ENCODE data around the gene OR11G2. TPM values are rescaled to one million over a fixed set of nuclear protein-coding genes. Genes with fewer than 3 reads are reported as not detected.
"Not testable (repeated sequence)": the region's sequence is repeated elsewhere in the genome, so short reads cannot be mapped to it uniquely, and the experiment has no call there.

Gene OR11G2
- polyA plus RNA-seq, 4 donors, result not detected

- no peak for FAIRE-seq
- H3K27ac ChIP-seq (ENCODE audit: low read depth in 1 of 3, low read length in 2 of 3), result no peak overlapping the region
- no peaks in the 10 kb centered on the region for H3K27me3 ChIP-seq (ENCODE audit: control insufficient read depth in 3 of 3, insufficient read depth in 3 of 3, low read length in 3 of 3)
- H3K36me3 ChIP-seq (ENCODE audit: control insufficient read depth in 3 of 3, insufficient read depth in 2 of 3, low read depth in 1 of 3, low read length in 3 of 3), result no peaks in the 10 kb centered on the region
- H3K4me1 ChIP-seq (ENCODE audit: control insufficient read depth in 3 of 3, insufficient read depth in 2 of 3, low read depth in 1 of 3, low read length in 2 of 3), result no peaks in the 10 kb centered on the region
- H3K9me3 ChIP-seq (ENCODE audit: control insufficient read depth in 2 of 2, insufficient read depth in 1 of 2, low read depth in 1 of 2, low read length in 1 of 2), result peaks cover 0 to 9% of the 10 kb centered on the region in 2 donors
- no peak overlapping the region for H3K4me3 ChIP-seq (ENCODE audit: low read depth in 1 of 3, low read length in 3 of 3)
- WGBS, 3 donors, result 65 to 80% (median 71%) methylated on average over 7 of the region's 7 CpGs
- DNase-seq, result no peak
Observed at GRCh38 chr14:20177433-20177974, 13.2 kb upstream of the OR11G2 start.

GRCh38 chr14:20179218-20179617, 11.5 kb upstream of the OR11G2 start:
- Histone ChIP-seq H3K27ac (ENCODE audit: low read depth in 1 of 3, low read length in 2 of 3) (no peak overlapping the region), H3K4me1 (ENCODE audit: control insufficient read depth in 3 of 3, insufficient read depth in 2 of 3, low read depth in 1 of 3, low read length in 2 of 3) (no peaks in the 10 kb centered on the region), H3K36me3 (ENCODE audit: control insufficient read depth in 3 of 3, insufficient read depth in 2 of 3, low read depth in 1 of 3, low read length in 3 of 3) (no peaks in the 10 kb centered on the region), H3K27me3 (ENCODE audit: control insufficient read depth in 3 of 3, insufficient read depth in 3 of 3, low read length in 3 of 3) (no peaks in the 10 kb centered on the region), H3K4me3 (ENCODE audit: low read depth in 1 of 3, low read length in 3 of 3) (no peak overlapping the region), H3K9me3 (ENCODE audit: control insufficient read depth in 2 of 2, insufficient read depth in 1 of 2, low read depth in 1 of 2, low read length in 1 of 2) (peaks cover 0 to 9% of the 10 kb centered on the region in 2 donors)
- FAIRE-seq, result no peak
- WGBS, 3 donors, result 49 to 55% (median 50%) methylated on average over 5 of the region's 5 CpGs
- DNase-seq, result no peak

GRCh38 chr14:20179880-20180279, 10.8 kb upstream of the OR11G2 start:
- WGBS, 3 donors, result 67 to 78% (median 72%) methylated on average over 2 of the region's 2 CpGs
- Histone ChIP-seq H3K27ac (ENCODE audit: low read depth in 1 of 3, low read length in 2 of 3) (no peak overlapping the region), H3K4me3 (ENCODE audit: low read depth in 1 of 3, low read length in 3 of 3) (no peak overlapping the region), H3K27me3 (ENCODE audit: control insufficient read depth in 3 of 3, insufficient read depth in 3 of 3, low read length in 3 of 3) (no peaks in the 10 kb centered on the region), H3K9me3 (ENCODE audit: control insufficient read depth in 2 of 2, insufficient read depth in 1 of 2, low read depth in 1 of 2, low read length in 1 of 2) (peaks cover 0 to 9% of the 10 kb centered on the region in 2 donors), H3K4me1 (ENCODE audit: control insufficient read depth in 3 of 3, insufficient read depth in 2 of 3, low read depth in 1 of 3, low read length in 2 of 3) (no peaks in the 10 kb centered on the region), H3K36me3 (ENCODE audit: control insufficient read depth in 3 of 3, insufficient read depth in 2 of 3, low read depth in 1 of 3, low read length in 3 of 3) (no peaks in the 10 kb centered on the region)
- DNase-seq (no peak), FAIRE-seq (no peak)

- Histone ChIP-seq H3K4me1 (ENCODE audit: control insufficient read depth in 3 of 3, insufficient read depth in 2 of 3, low read depth in 1 of 3, low read length in 2 of 3) (no peaks in the 10 kb centered on the region), H3K36me3 (ENCODE audit: control insufficient read depth in 3 of 3, insufficient read depth in 2 of 3, low read depth in 1 of 3, low read length in 3 of 3) (no peaks in the 10 kb centered on the region), H3K27me3 (ENCODE audit: control insufficient read depth in 3 of 3, insufficient read depth in 3 of 3, low read length in 3 of 3) (no peaks in the 10 kb centered on the region), H3K27ac (ENCODE audit: low read depth in 1 of 3, low read length in 2 of 3) (no peak overlapping the region), H3K9me3 (ENCODE audit: control insufficient read depth in 2 of 2, insufficient read depth in 1 of 2, low read depth in 1 of 2, low read length in 1 of 2) (peaks cover 0 to 9% of the 10 kb centered on the region in 2 donors), H3K4me3 (ENCODE audit: low read depth in 1 of 3, low read length in 3 of 3) (no peak overlapping the region)
- WGBS, 3 donors, result 43 to 47% (median 44%) methylated on average over 2 of the region's 2 CpGs
- no peak for DNase-seq
- FAIRE-seq, result no peak
Observed at GRCh38 chr14:20180486-20180885, 10.2 kb upstream of the OR11G2 start.

- H3K9me3 ChIP-seq (ENCODE audit: control insufficient read depth in 2 of 2, insufficient read depth in 1 of 2, low read depth in 1 of 2, low read length in 1 of 2), result peaks cover 0 to 5% of the 10 kb centered on the region in 2 donors
- H3K4me1 ChIP-seq (ENCODE audit: control insufficient read depth in 3 of 3, insufficient read depth in 2 of 3, low read depth in 1 of 3, low read length in 2 of 3), result no peaks in the 10 kb centered on the region
- FAIRE-seq (no peak), DNase-seq (no peak)
- H3K27ac ChIP-seq (ENCODE audit: low read depth in 1 of 3, low read length in 2 of 3), result no peak overlapping the region
- H3K36me3 ChIP-seq (ENCODE audit: control insufficient read depth in 3 of 3, insufficient read depth in 2 of 3, low read depth in 1 of 3, low read length in 3 of 3), result no peaks in the 10 kb centered on the region
- WGBS, 3 donors, result 50 to 56% (median 55%) methylated on average over 5 of the region's 5 CpGs
- H3K4me3 ChIP-seq (ENCODE audit: low read depth in 1 of 3, low read length in 3 of 3), result no peak overlapping the region
- H3K27me3 ChIP-seq (ENCODE audit: control insufficient read depth in 3 of 3, insufficient read depth in 3 of 3, low read length in 3 of 3), result no peaks in the 10 kb centered on the region
Observed at GRCh38 chr14:20184181-20184580, 6.5 kb upstream of the OR11G2 start.

GRCh38 chr14:20191396-20191795, 700 bp downstream of the OR11G2 start:
- Histone ChIP-seq H3K27me3 (ENCODE audit: control insufficient read depth in 3 of 3, insufficient read depth in 3 of 3, low read length in 3 of 3) (no peaks in the 10 kb centered on the region), H3K36me3 (ENCODE audit: control insufficient read depth in 3 of 3, insufficient read depth in 2 of 3, low read depth in 1 of 3, low read length in 3 of 3) (no peaks in the 10 kb centered on the region), H3K9me3 (ENCODE audit: control insufficient read depth in 2 of 2, insufficient read depth in 1 of 2, low read depth in 1 of 2, low read length in 1 of 2) (peaks cover 0 to 7% of the 10 kb centered on the region in 2 donors), H3K4me1 (ENCODE audit: control insufficient read depth in 3 of 3, insufficient read depth in 2 of 3, low read depth in 1 of 3, low read length in 2 of 3) (no peaks in the 10 kb centered on the region), H3K4me3 (ENCODE audit: low read depth in 1 of 3, low read length in 3 of 3) (no peak overlapping the region), H3K27ac (ENCODE audit: low read depth in 1 of 3, low read length in 2 of 3) (no peak overlapping the region)
- WGBS, 3 donors, result 68 to 79% (median 76%) methylated on average over 3 of the region's 3 CpGs
- DNase-seq (no peak), FAIRE-seq (no peak)

- no peak overlapping the region for H3K4me3 ChIP-seq (ENCODE audit: low read depth in 1 of 3, low read length in 3 of 3)
- no peak for DNase-seq
- peaks cover 0 to 7% of the 10 kb centered on the region in 2 donors for H3K9me3 ChIP-seq (ENCODE audit: control insufficient read depth in 2 of 2, insufficient read depth in 1 of 2, low read depth in 1 of 2, low read length in 1 of 2)
- no peaks in the 10 kb centered on the region for H3K36me3 ChIP-seq (ENCODE audit: control insufficient read depth in 3 of 3, insufficient read depth in 2 of 3, low read depth in 1 of 3, low read length in 3 of 3)
- H3K27ac ChIP-seq (ENCODE audit: low read depth in 1 of 3, low read length in 2 of 3), result no peak overlapping the region
- no peaks in the 10 kb centered on the region for H3K27me3 ChIP-seq (ENCODE audit: control insufficient read depth in 3 of 3, insufficient read depth in 3 of 3, low read length in 3 of 3)
- H3K4me1 ChIP-seq (ENCODE audit: control insufficient read depth in 3 of 3, insufficient read depth in 2 of 3, low read depth in 1 of 3, low read length in 2 of 3), result no peaks in the 10 kb centered on the region
- FAIRE-seq, result no peak
Observed at GRCh38 chr14:20194101-20194500, 3.4 kb downstream of the OR11G2 start.

GRCh38 chr14:20195170-20195569, 4.5 kb downstream of the OR11G2 start:
- not testable (repeated sequence) for DNase-seq; H3K4me1 ChIP-seq (ENCODE audit: control insufficient read depth in 3 of 3, insufficient read depth in 2 of 3, low read depth in 1 of 3, low read length in 2 of 3); H3K36me3 ChIP-seq (ENCODE audit: control insufficient read depth in 3 of 3, insufficient read depth in 2 of 3, low read depth in 1 of 3, low read length in 3 of 3); H3K4me3 ChIP-seq (ENCODE audit: low read depth in 1 of 3, low read length in 3 of 3); H3K9me3 ChIP-seq (ENCODE audit: control insufficient read depth in 2 of 2, insufficient read depth in 1 of 2, low read depth in 1 of 2, low read length in 1 of 2); FAIRE-seq; H3K27ac ChIP-seq (ENCODE audit: low read depth in 1 of 3, low read length in 2 of 3); H3K27me3 ChIP-seq (ENCODE audit: control insufficient read depth in 3 of 3, insufficient read depth in 3 of 3, low read length in 3 of 3)
- WGBS, 3 donors, result 62 to 65% (median 63%) methylated on average over 6 of the region's 6 CpGs

GRCh38 chr14:20195911-20196310, 5.2 kb downstream of the OR11G2 start:
- Histone ChIP-seq H3K4me3 (ENCODE audit: low read depth in 1 of 3, low read length in 3 of 3) (no peak overlapping the region), H3K27ac (ENCODE audit: low read depth in 1 of 3, low read length in 2 of 3) (no peak overlapping the region), H3K9me3 (ENCODE audit: control insufficient read depth in 2 of 2, insufficient read depth in 1 of 2, low read depth in 1 of 2, low read length in 1 of 2) (peaks cover 0 to 6% of the 10 kb centered on the region in 2 donors), H3K27me3 (ENCODE audit: control insufficient read depth in 3 of 3, insufficient read depth in 3 of 3, low read length in 3 of 3) (no peaks in the 10 kb centered on the region), H3K4me1 (ENCODE audit: control insufficient read depth in 3 of 3, insufficient read depth in 2 of 3, low read depth in 1 of 3, low read length in 2 of 3) (no peaks in the 10 kb centered on the region), H3K36me3 (ENCODE audit: control insufficient read depth in 3 of 3, insufficient read depth in 2 of 3, low read depth in 1 of 3, low read length in 3 of 3) (no peaks in the 10 kb centered on the region)
- no peak for FAIRE-seq
- DNase-seq, result no peak
- 24 to 26% (median 26%) methylated on average over 2 of the region's 2 CpGs for WGBS, 3 donors
